Activated CD8-positive, alpha-beta memory T cell treated with anti-CD3 and anti-CD28 coated beads for 36 hours (primary cell): ENCODE data around the gene SPATS2. TPM values are rescaled to one million over a fixed set of nuclear protein-coding genes. Genes with fewer than 3 reads are reported as not detected.

ENCODE experiments used
- CTCF ChIA-PET: fragments of 350-600 bp; sonication (Branson Sonifier 250); formaldehyde crosslinking; loops from one replicate; lab custom pipeline; 2021; ENCODE audit warnings: antibody characterized with exemption; lab: Charles Lee
- POLR2A ChIA-PET: fragments of 350-600 bp; sonication (Branson Sonifier 250); formaldehyde crosslinking; loops from one replicate; lab custom pipeline; 2021; ENCODE audit warnings: antibody characterized with exemption; lab: Charles Lee
- total RNA-seq, 2 experiments: library from RNA; stranded (reverse); gene quantifications; one replicate each; pipeline ENCODE4 v1.2.3, GENCODE V29; 2021

Gene SPATS2
- total RNA-seq, 2 experiments from 2014 or later = 9.6 to 11.7 TPM

- POLR2A ChIA-PET = interaction anchor here (0.6 to 1.3 kb wide), 4 partner anchors 15 to 180 kb away, joined by 3 to 5 read pairs (median 4); no protein-coding TSS in a partner anchor
Observed at GRCh38 chr12:49537752-49538509, 170.7 kb downstream of the SPATS2 start.

DNA sequence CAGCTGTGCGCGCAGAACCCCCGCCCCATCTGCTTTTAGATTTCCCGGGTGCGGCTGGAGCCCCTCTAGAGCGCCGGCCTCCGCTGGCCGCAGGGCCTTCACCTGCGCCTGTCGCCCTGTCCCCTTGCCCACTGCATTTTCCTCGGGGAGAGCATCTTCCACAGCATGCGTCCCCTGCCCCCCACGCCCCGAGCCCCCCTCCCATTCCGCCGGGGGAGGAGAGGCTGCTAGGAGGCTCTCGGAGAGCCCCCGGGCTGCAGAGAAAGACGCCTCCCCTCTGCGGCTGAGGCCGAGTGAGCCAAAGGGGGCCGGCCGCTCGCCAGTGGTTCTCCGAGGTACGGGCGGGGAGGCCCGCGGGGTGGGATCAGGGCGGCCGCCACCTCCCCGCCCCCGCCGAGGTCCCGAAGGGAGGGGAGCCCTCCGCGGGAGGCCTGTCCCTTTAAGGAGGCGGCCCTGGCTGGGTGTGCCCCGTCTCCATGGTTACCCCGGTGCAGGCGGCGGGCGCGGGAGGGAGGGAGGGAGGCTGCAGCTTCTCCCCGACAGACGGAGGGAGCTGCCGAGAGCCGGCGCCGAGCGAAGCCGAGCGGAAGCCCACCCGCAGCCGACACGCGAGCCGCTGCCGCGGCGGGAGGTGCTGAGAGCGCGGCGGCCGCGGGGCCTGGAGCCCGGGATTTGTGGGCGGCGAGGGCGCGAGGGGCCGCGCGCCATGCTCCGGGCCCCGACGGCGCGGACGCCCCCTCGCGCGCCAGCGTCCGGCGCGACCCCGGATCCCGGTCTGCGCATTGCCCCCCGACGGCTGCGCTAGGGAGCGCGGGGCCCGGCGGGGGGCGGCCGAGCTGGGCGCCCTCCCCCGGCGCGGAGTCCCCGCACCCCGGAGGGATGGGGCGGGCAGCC, 171.5 kb downstream of the SPATS2 start, which contains the start of gene KCNH3:
TSS of gene KCNH3 (plus strand) at position 521 of the 894 bp plus-strand sequence. CDS start 387 bp downstream, outside the sequence.
- ChIA-PET CTCF (interaction anchor here (0.6 to 1.5 kb wide), 3 partner anchors 28 to 571 kb away, joined by 3 to 4 read pairs (median 3); no protein-coding TSS in a partner anchor), POLR2A (interaction anchor here (0.6 to 1.3 kb wide), 3 partner anchors 15 to 180 kb away, joined by 3 to 5 read pairs (median 4); no protein-coding TSS in a partner anchor)

More at GRCh38 chr12:49537752-49538509, 170.7 kb downstream of the SPATS2 start:
- CTCF ChIA-PET = interaction anchor here (0.6 to 1.5 kb wide), 3 partner anchors 29 to 571 kb away, joined by 3 to 4 read pairs (median 3); no protein-coding TSS in a partner anchor

GRCh38 chr12:49539406-49540228, 172.4 kb downstream of the SPATS2 start:
- ChIA-PET POLR2A (no interaction called here), CTCF (interaction anchor here (1.3 to 1.5 kb wide), 2 partner anchors 27 kb away, joined by 3 to 4 read pairs; no protein-coding TSS in a partner anchor)

DNA sequence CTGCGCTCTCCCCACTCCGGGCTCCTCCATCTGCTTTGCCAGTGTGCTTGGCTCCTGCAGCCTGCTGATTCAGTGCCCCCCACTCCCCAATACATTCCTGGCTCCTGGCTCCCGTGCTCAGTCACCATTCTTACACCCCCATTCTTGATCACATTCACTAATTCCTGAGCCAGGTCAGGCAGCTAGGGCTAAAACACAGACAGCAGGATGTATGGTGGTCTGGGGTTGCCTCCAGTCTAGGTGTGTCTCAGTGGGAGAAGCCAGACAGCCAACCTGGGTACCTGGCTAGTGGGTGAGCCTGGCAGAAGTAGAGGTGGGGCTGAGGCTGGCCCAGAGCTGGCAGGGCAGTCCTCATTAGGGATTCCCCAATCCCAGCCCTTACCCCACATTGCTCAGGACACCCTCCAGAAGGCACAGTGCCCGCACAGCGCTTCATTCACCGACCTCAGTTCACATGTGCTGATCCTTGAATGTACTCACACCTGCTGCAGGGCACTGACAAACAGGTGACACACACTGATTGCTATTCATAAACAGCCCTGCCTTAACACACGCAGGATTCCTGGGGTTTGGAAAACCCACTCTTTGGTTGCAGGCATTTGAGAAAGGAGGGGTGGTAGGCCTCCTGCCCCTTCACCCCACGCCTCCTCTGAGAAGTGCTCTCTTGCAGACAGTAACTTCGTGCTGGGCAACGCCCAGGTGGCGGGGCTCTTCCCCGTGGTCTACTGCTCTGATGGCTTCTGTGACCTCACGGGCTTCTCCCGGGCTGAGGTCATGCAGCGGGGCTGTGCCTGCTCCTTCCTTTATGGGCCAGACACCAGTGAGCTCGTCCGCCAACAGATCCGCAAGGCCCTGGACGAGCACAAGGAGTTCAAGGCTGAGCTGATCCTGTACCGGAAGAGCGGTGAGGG, 173.2 kb downstream of the SPATS2 start:
- ChIA-PET POLR2A (no interaction called here), CTCF (interaction anchor here (1.3 kb wide), 1 partner anchor 26 kb away, joined by 3 read pairs; no protein-coding TSS in a partner anchor)

DNA sequence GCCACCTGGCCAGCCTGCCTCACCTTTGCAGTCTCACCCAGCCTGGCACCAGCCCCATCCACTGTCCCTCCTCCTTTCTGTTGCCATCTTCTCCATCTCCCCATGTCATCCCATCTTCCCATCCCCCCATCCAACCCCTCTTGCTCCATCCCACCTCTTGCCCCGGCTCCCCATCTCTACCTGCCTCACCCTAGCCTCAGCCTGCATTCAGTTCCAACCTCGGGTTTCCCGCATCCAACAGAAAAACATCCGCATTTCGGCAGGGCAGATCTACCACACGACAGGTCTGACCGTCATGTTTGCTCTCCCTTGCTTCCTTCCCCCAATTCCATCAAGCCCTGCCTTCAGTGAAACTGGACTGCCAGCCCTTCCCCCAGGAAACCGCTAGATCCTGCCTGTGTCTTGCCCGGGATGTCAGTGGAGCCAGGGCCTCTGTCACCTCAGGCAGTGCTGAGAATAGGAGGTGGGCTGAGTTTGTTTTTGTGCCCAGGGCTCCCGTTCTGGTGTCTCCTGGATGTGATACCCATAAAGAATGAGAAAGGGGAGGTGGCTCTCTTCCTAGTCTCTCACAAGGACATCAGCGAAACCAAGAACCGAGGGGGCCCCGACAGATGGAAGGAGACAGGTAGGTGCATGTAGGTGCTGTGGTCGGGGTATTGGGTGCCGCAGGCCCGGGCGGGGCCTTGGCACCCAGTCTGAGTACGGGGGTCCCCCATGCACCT, 174.0 kb downstream of the SPATS2 start:
- ChIA-PET CTCF (no interaction called here), POLR2A (no interaction called here)

DNA sequence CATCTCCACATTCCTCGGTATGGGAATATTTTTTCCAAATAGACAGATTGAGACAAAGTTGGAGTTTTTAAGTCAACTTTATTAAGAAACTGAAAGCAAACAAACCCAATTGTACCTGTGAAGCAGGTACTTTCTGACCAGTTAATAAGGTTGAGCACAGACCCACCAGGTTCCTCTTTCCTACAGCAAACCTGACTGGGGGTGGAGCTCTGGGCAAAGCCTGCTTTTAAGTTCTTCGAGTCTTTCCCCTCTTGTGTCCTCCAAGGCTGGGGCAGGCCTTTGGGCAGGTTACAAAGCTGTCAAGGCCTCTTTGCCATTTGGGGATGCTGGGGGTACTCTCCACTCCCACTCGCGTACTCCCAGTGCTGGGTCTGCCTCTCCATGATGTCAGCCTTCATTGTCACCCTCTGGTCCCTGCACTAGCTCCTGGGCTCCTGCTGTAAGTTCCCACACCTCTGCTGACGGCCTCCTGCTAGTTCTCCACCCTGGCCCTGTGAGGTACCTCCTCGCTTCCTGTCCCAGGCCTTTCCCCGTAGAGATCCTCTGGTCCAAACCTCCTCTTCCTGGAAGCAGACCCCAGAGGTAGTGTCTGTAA, 174.7 kb downstream of the SPATS2 start:
- ChIA-PET POLR2A (no interaction called here), CTCF (no interaction called here)

DNA sequence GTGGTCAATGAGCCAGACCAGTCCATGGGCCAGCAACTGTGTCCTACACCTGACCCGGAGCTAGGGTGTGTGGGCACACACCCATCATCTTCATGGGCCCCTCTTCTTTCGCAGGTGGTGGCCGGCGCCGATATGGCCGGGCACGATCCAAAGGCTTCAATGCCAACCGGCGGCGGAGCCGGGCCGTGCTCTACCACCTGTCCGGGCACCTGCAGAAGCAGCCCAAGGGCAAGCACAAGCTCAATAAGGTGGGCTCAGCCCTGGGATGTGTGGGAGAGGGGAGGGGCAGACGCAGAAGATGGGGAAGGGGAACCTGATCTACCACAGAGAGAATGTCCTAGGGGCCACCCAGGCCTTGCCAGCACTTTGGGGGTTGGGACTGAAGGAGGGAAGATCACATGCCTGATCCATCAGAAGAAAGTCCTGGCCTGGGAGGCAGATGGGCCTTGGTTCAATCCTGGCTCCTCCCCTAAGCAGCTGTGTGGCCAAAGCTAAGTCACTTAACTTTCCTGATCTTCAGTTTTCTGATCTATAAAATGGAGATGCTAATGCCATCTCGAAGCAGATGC, 175.4 kb downstream of the SPATS2 start:
- ChIA-PET POLR2A (no interaction called here), CTCF (no interaction called here)

GRCh38 chr12:49543221-49543913, 176.1 kb downstream of the SPATS2 start:
- CTCF ChIA-PET = no interaction called here
- POLR2A ChIA-PET = no interaction called here

- CTCF ChIA-PET = no interaction called here
- POLR2A ChIA-PET = no interaction called here
Observed at GRCh38 chr12:49543914-49544815, 176.9 kb downstream of the SPATS2 start.

DNA sequence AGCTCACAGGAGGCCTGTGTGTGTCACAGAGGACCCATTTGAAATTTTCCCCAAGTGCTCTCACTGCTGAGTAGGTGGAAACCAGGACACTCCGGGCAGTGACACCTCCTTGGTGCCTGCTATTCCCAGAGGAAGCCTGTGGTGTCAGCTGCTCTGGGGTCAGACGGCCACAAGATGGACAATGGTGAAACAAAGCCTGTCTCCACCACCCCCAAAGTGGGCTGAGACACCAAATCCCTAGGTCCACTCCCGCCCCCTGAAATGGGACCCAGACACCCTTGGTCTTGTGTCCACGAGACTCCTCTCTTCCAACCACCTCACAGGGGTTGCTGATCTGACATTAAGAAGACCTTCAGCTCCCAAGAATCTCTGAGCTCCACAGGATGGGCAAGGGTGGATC, 178.6 kb downstream of the SPATS2 start:
- ChIA-PET CTCF (interaction anchor here (1.2 kb wide), 1 partner anchor 9 kb away, joined by 3 read pairs; no protein-coding TSS in a partner anchor), POLR2A (no interaction called here)

- POLR2A ChIA-PET = no interaction called here
- CTCF ChIA-PET = no interaction called here
Observed at GRCh38 chr12:49546481-49546880, 179.2 kb downstream of the SPATS2 start.

GRCh38 chr12:49547090-49547690, 179.9 kb downstream of the SPATS2 start:
- CTCF ChIA-PET = no interaction called here
- POLR2A ChIA-PET = no interaction called here

DNA sequence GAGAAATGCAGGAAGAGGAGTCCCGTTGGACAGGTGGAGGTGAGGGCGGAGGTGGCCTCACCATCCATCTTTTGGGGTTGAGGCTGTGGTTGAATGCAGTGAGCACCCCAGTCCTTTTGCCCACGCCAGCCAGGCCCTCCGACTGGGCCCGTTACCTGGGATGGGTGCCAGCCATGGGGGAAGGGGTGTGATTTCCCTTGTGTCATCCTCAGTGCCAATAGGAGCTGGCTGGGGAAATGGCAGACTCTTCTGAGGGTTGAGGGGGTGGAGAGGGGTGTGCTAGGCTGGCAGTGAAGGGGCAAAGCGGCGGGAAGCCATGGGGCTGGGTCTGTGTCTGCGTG, 181.2 kb downstream of the SPATS2 start:
- ChIA-PET POLR2A (no interaction called here), CTCF (interaction anchor here (1.1 kb wide), 1 partner anchor 75 kb away, joined by 3 read pairs; the partner anchor contains the start of gene PRPF40B)

DNA sequence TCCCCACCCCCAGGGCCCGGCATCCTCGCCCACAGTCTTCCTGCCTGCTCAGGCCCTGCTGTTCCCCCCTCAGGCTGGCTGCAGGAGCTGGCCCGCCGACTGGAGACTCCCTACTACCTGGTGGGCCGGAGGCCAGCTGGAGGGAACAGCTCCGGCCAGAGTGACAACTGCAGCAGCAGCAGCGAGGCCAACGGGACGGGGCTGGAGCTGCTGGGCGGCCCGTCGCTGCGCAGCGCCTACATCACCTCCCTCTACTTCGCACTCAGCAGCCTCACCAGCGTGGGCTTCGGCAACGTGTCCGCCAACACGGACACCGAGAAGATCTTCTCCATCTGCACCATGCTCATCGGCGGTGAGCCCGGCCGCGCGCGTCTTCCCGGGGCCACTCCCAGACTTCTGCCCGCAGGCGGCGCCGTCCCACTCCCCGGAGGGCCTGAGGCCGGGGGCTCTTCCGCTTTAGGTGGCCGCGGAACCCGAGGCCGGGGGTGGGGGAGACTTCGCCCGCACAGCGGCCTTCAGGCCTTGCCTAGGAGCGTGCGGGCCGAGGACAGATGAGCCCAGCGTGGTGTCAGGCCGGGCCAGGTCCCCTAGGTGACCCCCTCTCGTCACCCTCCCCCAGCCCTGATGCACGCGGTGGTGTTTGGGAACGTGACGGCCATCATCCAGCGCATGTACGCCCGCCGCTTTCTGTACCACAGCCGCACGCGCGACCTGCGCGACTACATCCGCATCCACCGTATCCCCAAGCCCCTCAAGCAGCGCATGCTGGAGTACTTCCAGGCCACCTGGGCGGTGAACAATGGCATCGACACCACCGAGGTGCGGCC, 181.8 kb downstream of the SPATS2 start:
- ChIA-PET POLR2A (no interaction called here), CTCF (interaction anchor here (0.5 to 1.1 kb wide), 2 partner anchors 74 to 237 kb away, joined by 3 read pairs; partner anchors contain the start of gene PRPF40B)
